ENCODE results near the gene SEC16A.

The SEC16A gene

DNA sequence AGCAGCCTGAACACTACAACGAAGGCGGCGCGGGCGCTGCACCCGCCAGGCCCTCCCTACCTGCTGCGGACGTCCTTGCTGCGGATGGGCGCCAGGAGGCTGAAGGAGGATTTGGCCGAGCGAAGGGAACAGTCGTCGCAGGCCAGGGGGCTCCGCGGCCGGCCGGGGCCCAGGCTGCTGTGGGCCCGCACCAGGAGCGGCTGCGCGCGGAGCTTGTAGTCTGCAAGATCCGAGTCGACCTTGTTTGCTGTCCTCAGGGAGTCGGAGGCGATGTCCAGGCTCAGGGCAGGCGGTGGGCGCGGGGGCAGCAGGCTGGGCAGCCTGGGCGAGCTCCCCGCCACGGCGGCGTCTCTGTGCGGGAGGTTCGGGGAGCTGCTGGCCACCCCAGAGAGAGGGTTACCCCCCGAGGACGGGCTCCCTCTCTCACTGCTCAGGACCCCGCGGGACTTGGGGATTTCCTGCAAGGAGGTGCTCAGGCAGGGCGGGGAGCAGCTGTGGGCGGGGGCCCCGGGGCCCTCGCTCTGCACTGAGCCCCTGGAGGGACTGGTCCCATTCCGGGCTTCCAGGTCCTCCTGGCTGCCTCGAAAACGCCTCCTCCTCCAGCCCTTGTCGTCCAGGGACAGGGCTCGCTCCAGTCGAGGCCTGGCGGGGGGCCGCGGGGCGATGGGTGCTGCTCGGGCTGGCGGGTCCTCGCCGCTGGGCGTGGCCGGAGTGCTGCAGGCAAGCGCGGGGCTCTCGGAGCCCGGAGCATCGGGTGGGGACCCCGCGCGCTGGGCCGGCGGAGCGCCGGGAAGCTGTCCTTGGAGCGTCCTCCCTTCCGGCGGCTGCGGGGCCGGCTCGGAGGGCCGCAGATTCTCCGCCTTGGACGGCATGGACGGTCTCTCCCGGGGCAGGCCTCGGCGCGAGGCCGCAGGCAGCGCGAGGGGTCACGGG is 44.0 kb downstream of the SEC16A start:
- peak overlapping the region; percentile 95 for H3K4me2 ChIP-seq (ENCODE audit: insufficient read depth, low read length, poor library complexity, severe bottlenecking)
- WGBS, 2 donors (ENCODE audit: extremely low coverage in 2 of 2, insufficient read length in 2 of 2, insufficient replicate concordance in 1 of 2), result no CpG with 5 or more reads among the region's 91 CpGs
- peaks cover 18% of the 10 kb centered on the region for H3K79me1 ChIP-seq (ENCODE audit: low read depth, low read length)
- H3K27me3 ChIP-seq (ENCODE audit: control insufficient read depth in 3 of 3, insufficient read depth in 3 of 3, low read depth in 1 of 3, low read length in 3 of 3), result no peaks in the 10 kb centered on the region
- peak overlapping the region; percentile 71 for H3K14ac ChIP-seq (ENCODE audit: low read length)
- H3K9me3 ChIP-seq (replicated peaks in 1 of 2; ENCODE audit: control insufficient read depth in 2 of 2, insufficient read depth in 1 of 2, low read depth in 1 of 2, low read length in 2 of 2), result no peaks in the 10 kb centered on the region
- no peak overlapping the region for H3K27ac ChIP-seq (replicated peaks; ENCODE audit: low read length)
- peak overlapping the region; percentile 97 for H2AFZ ChIP-seq (ENCODE audit: low read length)
- peak overlapping the region; percentile 87 to 96 for H3K4me3 ChIP-seq (ENCODE audit: low read length in 2 of 2)
- peak overlapping the region; percentile 47 for H2AK5ac ChIP-seq (ENCODE audit: low read depth, low read length)
- peaks cover 8 to 17% of the 10 kb centered on the region in 2 donors for H3K4me1 ChIP-seq (ENCODE audit: control insufficient read depth in 2 of 2, insufficient read depth in 1 of 2, low read depth in 1 of 2, low read length in 2 of 2)
- no peak overlapping the region for H3K4ac ChIP-seq (ENCODE audit: low read length)
- no peak overlapping the region for H4K91ac ChIP-seq (ENCODE audit: low read depth, low read length, poor library complexity)
- no peak overlapping the region for H2BK15ac ChIP-seq (ENCODE audit: low read length)
- peak overlapping the region; percentile 90 for H2BK5ac ChIP-seq (ENCODE audit: low read length)
- H4K8ac ChIP-seq (ENCODE audit: low read depth, low read length), result no peak overlapping the region
- DNase-seq (ENCODE audit: low spot score), result peak; percentile 17
- peak overlapping the region; percentile 73 for H3K23ac ChIP-seq (ENCODE audit: low read depth, low read length, poor library complexity)
- peak overlapping the region; percentile 92 for H3K9ac ChIP-seq (ENCODE audit: low read depth, low read length, poor library complexity)
- no peak overlapping the region for H2BK12ac ChIP-seq (ENCODE audit: low read length)
- peak overlapping the region; percentile 96 for H3K18ac ChIP-seq (ENCODE audit: low read length)
- H3K36me3 ChIP-seq (replicated peaks in 1 of 2; ENCODE audit: control insufficient read depth in 2 of 2, insufficient read depth in 2 of 2, low read length in 2 of 2), result peaks cover 30 to 76% of the 10 kb centered on the region in 2 donors
- H2BK120ac ChIP-seq (ENCODE audit: low read depth, low read length), result no peak overlapping the region

DNA sequence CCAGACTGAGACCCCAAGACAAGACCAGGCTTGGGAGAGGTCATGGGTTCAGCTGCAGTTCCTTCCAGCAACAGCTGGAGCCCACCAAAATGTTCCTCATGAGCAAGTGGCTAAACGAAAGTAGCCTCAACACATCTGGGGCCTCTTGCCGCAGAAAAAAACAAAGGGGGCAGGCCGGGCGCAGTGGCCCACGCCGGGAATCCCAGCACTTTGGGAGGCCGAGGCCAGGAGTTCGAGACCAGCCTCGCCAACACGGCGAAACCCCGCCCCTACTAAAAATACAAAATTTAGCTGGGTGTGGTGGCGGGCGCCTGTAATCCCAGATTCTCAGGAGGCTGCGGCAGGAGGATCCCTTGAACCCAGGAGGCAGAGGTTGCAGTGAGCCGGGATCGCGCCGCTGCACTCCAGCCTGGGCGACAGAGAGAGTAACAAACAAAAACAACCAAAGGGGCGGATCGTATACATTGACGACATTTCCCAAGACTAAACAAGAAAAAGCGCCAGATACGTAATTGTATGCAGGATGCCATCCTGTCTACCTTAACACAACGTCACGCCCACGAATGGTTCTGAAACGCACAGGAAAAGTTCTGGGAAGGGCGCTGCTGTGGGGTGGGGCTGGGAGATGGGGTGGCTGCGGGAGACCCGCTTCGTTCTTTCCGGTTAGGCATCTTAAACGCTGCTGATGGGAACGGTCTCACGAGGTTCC is 44.8 kb downstream of the SEC16A start:
- peaks cover 8 to 17% of the 10 kb centered on the region in 2 donors for H3K4me1 ChIP-seq (ENCODE audit: control insufficient read depth in 2 of 2, insufficient read depth in 1 of 2, low read depth in 1 of 2, low read length in 2 of 2)
- no peak overlapping the region for H3K4ac ChIP-seq (ENCODE audit: low read length)
- no peak overlapping the region for H3K27ac ChIP-seq (replicated peaks; ENCODE audit: low read length)
- H3K36me3 ChIP-seq (replicated peaks in 1 of 2; ENCODE audit: control insufficient read depth in 2 of 2, insufficient read depth in 2 of 2, low read length in 2 of 2), result peaks cover 25 to 70% of the 10 kb centered on the region in 2 donors
- H3K79me1 ChIP-seq (ENCODE audit: low read depth, low read length), result peaks cover 18% of the 10 kb centered on the region
- no peak overlapping the region for H4K8ac ChIP-seq (ENCODE audit: low read depth, low read length)
- H2AFZ ChIP-seq (ENCODE audit: low read length), result no peak overlapping the region
- peak overlapping the region; percentile 92 for H3K9ac ChIP-seq (ENCODE audit: low read depth, low read length, poor library complexity)
- peak overlapping the region; percentile 87 to 96 for H3K4me3 ChIP-seq (ENCODE audit: low read length in 2 of 2)
- no peak for DNase-seq (ENCODE audit: low spot score)
- H3K23ac ChIP-seq (ENCODE audit: low read depth, low read length, poor library complexity), result peak overlapping the region; percentile 73
- H4K91ac ChIP-seq (ENCODE audit: low read depth, low read length, poor library complexity), result no peak overlapping the region
- peak overlapping the region; percentile 38 for H3K14ac ChIP-seq (ENCODE audit: low read length)
- no peak overlapping the region for H2BK15ac ChIP-seq (ENCODE audit: low read length)
- no peak overlapping the region for H2BK120ac ChIP-seq (ENCODE audit: low read depth, low read length)
- no peak overlapping the region for H2BK12ac ChIP-seq (ENCODE audit: low read length)
- H3K9me3 ChIP-seq (replicated peaks in 1 of 2; ENCODE audit: control insufficient read depth in 2 of 2, insufficient read depth in 1 of 2, low read depth in 1 of 2, low read length in 2 of 2), result no peaks in the 10 kb centered on the region
- H3K27me3 ChIP-seq (ENCODE audit: control insufficient read depth in 3 of 3, insufficient read depth in 3 of 3, low read depth in 1 of 3, low read length in 3 of 3), result no peaks in the 10 kb centered on the region
- H3K4me2 ChIP-seq (ENCODE audit: insufficient read depth, low read length, poor library complexity, severe bottlenecking), result peak overlapping the region; percentile 95
- no peak overlapping the region for H3K18ac ChIP-seq (ENCODE audit: low read length)
- no peak overlapping the region for H2BK5ac ChIP-seq (ENCODE audit: low read length)
- peak overlapping the region; percentile 56 for H2AK5ac ChIP-seq (ENCODE audit: low read depth, low read length)
- no CpG with 5 or more reads among the region's 37 CpGs for WGBS, 2 donors (ENCODE audit: extremely low coverage in 2 of 2, insufficient read length in 2 of 2, insufficient replicate concordance in 1 of 2)

DNA sequence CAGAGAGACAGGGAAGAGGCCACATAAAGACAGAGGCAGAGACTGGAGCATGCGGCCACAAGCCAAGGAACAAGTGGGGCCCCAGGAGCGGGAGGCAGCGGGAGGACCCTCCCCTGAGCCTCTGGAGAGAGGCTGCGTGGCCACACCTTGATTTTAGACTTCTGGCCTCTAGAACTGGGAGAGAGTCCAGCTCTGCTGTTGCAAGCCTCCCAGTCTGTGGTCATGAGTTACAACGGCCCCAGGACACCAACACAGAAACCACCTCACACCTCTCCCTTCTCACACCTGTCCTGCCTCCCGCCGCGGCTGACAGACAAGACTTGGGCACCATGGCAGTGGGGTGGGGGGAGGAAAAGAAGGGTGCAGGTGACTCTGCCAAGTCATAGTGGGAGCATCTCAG is 45.4 kb downstream of the SEC16A start:
- Histone ChIP-seq H3K9me3 (replicated peaks in 1 of 2; ENCODE audit: control insufficient read depth in 2 of 2, insufficient read depth in 1 of 2, low read depth in 1 of 2, low read length in 2 of 2) (no peaks in the 10 kb centered on the region), H2AFZ (ENCODE audit: low read length) (no peak overlapping the region), H2BK5ac (ENCODE audit: low read length) (no peak overlapping the region), H3K27me3 (ENCODE audit: control insufficient read depth in 3 of 3, insufficient read depth in 3 of 3, low read depth in 1 of 3, low read length in 3 of 3) (no peaks in the 10 kb centered on the region), H3K4me2 (ENCODE audit: insufficient read depth, low read length, poor library complexity, severe bottlenecking) (peak overlapping the region; percentile 18), H3K79me1 (ENCODE audit: low read depth, low read length) (peaks cover 18% of the 10 kb centered on the region), H2AK5ac (ENCODE audit: low read depth, low read length) (peak overlapping the region; percentile 56), H3K4me1 (ENCODE audit: control insufficient read depth in 2 of 2, insufficient read depth in 1 of 2, low read depth in 1 of 2, low read length in 2 of 2) (peaks cover 8 to 17% of the 10 kb centered on the region in 2 donors), H3K14ac (ENCODE audit: low read length) (peak overlapping the region; percentile 38), H3K4ac (ENCODE audit: low read length) (no peak overlapping the region), H2BK15ac (ENCODE audit: low read length) (no peak overlapping the region), H4K91ac (ENCODE audit: low read depth, low read length, poor library complexity) (no peak overlapping the region), H3K27ac (replicated peaks; ENCODE audit: low read length) (no peak overlapping the region), H3K9ac (ENCODE audit: low read depth, low read length, poor library complexity) (peak overlapping the region; percentile 72), H3K23ac (ENCODE audit: low read depth, low read length, poor library complexity) (peak overlapping the region; percentile 60), H3K18ac (ENCODE audit: low read length) (no peak overlapping the region), H3K36me3 (replicated peaks in 1 of 2; ENCODE audit: control insufficient read depth in 2 of 2, insufficient read depth in 2 of 2, low read length in 2 of 2) (peaks cover 19 to 70% of the 10 kb centered on the region in 2 donors), H4K8ac (ENCODE audit: low read depth, low read length) (no peak overlapping the region), H2BK12ac (ENCODE audit: low read length) (no peak overlapping the region), H3K4me3 (ENCODE audit: low read length in 2 of 2) (peak overlapping the region in 1 of 2 donors; percentile 87), H2BK120ac (ENCODE audit: low read depth, low read length) (no peak overlapping the region)
- no peak for DNase-seq (ENCODE audit: low spot score)
- WGBS, 2 donors (ENCODE audit: extremely low coverage in 2 of 2, insufficient read length in 2 of 2, insufficient replicate concordance in 1 of 2), result no CpG with 5 or more reads among the region's 8 CpGs
